ENCODE results near the gene RNU1-3.
"Not testable (repeated sequence)": the region's sequence is repeated elsewhere in the genome, so short reads cannot be mapped to it uniquely, and the experiment has no call there.

- not testable (repeated sequence) for TF ChIP-seq POLR2A, TAF1, SPI1 (IDR thresholded peaks at IDR 0.05; ENCODE audit: low read depth, low read length)
These were observed 20.6 kb downstream of the RNU1-3 start for GRCh38 chr1:16646061-16646664.
